ENCODE data around the gene CRTC1. TPM values are rescaled to one million over a fixed set of nuclear protein-coding genes. Genes with fewer than 3 reads are reported as not detected.

The CRTC1 gene
- total RNA-seq, 1 donor from 2014 or later: 1.4 TPM

GRCh38 chr19:18781047-18781600 lies 97.6 kb downstream of the CRTC1 start:
- DNase-seq (ENCODE audit: low spot score): no peak

DNA sequence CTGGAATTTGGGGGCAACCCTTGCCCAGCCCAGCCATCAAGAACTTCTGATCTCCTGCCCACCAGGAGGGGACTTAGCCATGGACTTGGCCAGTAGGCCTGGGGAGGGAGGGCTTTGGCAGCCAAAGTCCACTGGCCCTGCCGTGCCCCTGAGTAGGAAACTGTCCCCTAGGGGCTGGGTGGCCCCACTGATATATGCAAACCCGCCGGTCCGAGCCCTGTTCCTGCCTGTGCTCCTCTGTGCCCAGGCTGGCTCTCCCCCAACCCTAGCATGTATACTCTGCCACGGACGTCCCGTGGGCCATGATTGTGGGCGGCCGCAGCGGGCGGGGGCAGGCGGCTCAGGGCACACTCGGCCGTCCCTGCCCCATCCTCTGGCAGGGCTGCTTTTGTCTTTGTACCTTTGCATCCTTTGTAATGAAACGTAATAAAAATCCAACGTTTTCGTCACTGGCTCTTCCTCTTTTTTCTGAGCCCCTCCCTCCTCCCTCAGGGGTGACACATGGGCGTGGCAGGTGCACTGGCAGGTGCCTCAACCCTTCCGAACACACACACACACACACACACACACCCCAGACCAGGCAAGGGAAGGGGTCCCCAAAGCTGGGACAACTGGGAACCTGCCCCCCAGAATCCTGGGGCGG lies 98.5 kb downstream of the CRTC1 start:
- DNase-seq (ENCODE audit: low spot score): no peak

GRCh38 chr19:18782559-18783225 lies 99.2 kb downstream of the CRTC1 start:
- no peak for DNase-seq (ENCODE audit: low spot score)

GRCh38 chr19:18783958-18784785 lies 100.7 kb downstream of the CRTC1 start:
- no peak for DNase-seq (ENCODE audit: low spot score)

- no peak for DNase-seq (ENCODE audit: low spot score)
These were observed 101.3 kb downstream of the CRTC1 start for GRCh38 chr19:18784786-18785120.

GRCh38 chr19:18785179-18786124 lies 102.0 kb downstream of the CRTC1 start:
- peak; percentile 55 for DNase-seq (ENCODE audit: low spot score)

GRCh38 chr19:18788529-18789421 lies 105.3 kb downstream of the CRTC1 start:
- DNase-seq (ENCODE audit: low spot score): no peak

- DNase-seq (ENCODE audit: low spot score): no peak
These were observed 106.0 kb downstream of the CRTC1 start for GRCh38 chr19:18789422-18789869.

- DNase-seq (ENCODE audit: low spot score): peak; percentile 26
These were observed 106.5 kb downstream of the CRTC1 start for GRCh38 chr19:18789883-18790565.

DNA sequence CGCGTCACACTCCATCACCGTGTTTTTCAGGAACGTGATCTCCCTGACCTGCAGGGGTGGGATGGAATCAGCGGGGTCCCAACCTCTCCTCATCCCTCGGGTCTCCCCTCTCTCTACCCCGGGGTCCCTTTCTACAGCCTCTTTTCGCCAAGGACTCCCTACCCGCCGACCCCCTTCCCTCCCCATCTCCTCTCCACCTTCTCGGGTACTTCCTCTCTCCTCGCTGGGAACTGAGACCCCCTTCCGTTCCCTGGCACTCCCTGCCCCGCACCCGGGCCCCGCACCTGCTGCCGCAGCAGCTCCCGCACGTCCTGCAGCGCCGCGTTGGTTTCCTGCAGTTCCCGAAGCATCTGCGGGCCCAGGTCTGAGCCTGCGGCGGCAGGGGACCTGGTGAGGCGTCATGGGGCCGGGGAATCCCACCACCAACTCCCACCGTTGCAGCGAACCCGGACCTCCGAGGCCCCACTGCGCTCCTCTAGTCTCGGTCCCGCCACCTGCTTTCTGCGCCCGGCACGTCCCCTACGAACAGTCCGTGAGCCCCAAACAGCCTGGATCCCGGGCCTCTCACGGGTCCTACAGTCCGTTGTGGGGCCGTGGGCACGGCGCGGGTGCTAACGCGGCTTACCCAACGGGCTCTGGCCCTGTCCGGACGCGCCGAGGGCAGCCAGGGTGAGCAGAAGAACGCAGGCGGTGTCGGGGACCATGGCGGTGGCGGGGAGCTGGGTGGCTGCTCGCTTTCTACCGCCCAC lies 107.3 kb downstream of the CRTC1 start, which contains the start of gene COMP:
TSS of gene COMP (minus strand) at position 740 of the 749 bp plus-strand sequence. CDS start at position 704, 36 bp downstream.
- no peak for DNase-seq (ENCODE audit: low spot score)

GRCh38 chr19:18791315-18791678 lies 107.8 kb downstream of the CRTC1 start:
- no peak for DNase-seq (ENCODE audit: low spot score)

DNA sequence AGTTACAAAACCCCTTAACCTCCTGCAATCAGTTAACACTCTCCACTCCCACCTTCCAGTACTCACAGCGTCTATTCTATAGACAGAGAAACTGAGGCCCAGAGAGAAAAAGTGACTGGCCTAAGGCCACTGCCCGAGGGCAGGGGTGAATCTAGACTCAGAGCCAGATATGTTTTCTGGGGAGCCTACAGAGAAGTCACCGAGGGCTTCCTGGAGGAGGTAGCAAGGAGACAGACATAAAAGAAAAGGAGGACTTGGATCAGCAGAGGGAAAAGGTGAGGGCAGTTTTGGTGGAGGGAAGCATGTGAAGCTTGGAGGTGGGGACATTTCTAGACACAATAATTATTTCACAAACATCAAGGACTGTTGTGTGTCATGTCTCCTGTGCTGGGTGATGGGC lies 109.2 kb downstream of the CRTC1 start:
- DNase-seq (ENCODE audit: low spot score): no peak

GRCh38 chr19:18793144-18794028 lies 109.9 kb downstream of the CRTC1 start:
- no peak for DNase-seq (ENCODE audit: low spot score)

DNA sequence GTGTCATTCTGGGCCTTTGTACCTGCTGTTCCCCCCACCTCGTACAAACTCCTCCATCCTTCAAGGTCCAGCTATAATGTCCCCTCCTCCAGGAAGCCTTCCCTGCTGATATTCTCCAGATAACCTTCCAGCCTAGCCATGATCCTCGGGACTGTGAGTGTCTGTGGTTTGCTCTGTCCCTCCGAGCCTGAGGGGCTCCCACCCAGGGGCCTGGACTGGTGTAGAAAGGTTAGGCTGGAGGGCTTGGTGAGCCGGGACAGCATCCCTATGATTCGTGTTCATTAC lies 110.5 kb downstream of the CRTC1 start:
- no peak for DNase-seq (ENCODE audit: low spot score)

- DNase-seq (ENCODE audit: low spot score): no peak
These were observed 111.2 kb downstream of the CRTC1 start for GRCh38 chr19:18794692-18795091.

GRCh38 chr19:18795540-18795939 lies 112.1 kb downstream of the CRTC1 start:
- DNase-seq (ENCODE audit: low spot score): peak; percentile 81

GRCh38 chr19:18796239-18796638 lies 112.8 kb downstream of the CRTC1 start:
- no peak for DNase-seq (ENCODE audit: low spot score)
